ENCODE results near the gene TMPRSS5.
"Not testable (repeated sequence)": the region's sequence is repeated elsewhere in the genome, so short reads cannot be mapped to it uniquely, and the experiment has no call there.

Gene TMPRSS5

DNA sequence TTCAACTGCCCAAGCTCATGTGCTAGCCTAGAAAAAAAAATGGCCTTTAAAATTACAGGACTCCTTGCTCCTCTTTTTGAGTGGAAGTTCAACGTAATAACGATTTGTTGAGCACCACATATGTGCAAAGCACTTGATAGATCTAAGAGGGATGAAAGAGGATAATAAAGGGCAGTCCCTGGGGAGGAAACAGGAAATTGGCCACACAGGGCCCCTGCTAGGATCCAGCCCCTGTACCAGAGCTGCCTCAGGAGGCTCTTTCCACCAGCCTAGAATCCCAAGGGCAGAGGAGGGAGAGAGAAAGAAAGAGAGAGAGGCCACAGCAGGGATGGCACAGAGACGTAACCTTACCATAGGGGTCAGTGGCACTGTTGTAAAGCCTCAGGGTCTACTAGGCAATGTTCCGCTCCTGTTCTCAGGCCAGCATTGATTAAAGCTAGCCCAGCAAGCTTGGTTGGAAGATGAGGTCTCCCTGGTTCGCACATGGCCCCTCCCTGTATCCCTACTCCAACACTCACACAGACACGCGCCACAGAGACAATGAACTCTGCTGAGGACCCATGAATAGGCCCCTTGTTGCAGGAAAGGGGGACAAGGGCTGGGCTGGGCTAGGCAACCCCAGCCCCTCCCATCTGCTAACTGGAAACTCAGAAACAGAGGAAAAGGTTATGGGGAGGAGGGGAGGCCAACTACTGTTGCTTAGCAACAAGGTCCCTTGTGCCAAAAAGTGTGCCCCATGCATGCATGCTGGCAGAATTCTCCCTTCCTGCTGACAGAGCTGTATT lies at the start of gene TMPRSS5:
Gene TMPRSS5 (minus strand): TSS at position 438 of the 785 bp plus-strand sequence. CDS start 84 bp downstream, at position 354.
- no peak for DNase-seq

DNA sequence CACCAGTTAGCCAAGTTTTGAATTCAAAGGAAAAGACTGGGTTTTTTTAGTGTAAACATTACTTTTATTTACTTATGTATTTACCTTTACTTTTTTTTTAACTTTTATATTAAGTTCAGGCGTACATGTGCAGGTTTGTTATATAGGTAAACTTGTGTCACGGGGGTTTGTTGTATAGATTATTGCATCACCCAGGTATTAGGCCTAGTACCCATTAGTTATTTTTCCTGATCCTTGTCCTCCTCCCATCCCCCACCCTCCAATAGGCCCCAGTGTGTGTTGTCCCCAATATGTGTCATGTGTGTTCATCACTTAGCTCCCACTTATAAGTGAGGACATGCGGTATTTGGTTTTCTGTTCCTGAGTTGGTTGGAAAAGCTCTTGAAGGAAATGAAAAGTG lies 46.8 kb upstream of the TMPRSS5 start:
- no peak for DNase-seq

DNA sequence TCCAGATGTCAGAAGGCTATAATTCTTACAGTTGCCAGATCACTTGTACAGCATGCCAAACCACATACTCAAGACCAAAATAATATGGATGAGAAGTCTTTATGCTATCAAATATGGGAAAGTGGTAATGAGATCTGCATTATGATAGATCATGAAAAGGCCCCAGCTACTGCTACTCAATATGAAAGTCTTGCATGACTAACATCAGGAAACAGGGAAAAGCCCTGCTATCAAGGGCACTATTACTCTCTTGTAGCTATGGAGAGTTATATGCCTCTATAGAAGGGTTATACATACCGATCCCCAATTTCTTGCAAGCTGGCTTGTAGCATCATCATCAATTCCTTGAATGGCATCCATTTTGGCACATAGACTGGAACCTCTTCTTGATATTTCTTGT lies 30.2 kb upstream of the TMPRSS5 start:
- no peak for DNase-seq

DNA sequence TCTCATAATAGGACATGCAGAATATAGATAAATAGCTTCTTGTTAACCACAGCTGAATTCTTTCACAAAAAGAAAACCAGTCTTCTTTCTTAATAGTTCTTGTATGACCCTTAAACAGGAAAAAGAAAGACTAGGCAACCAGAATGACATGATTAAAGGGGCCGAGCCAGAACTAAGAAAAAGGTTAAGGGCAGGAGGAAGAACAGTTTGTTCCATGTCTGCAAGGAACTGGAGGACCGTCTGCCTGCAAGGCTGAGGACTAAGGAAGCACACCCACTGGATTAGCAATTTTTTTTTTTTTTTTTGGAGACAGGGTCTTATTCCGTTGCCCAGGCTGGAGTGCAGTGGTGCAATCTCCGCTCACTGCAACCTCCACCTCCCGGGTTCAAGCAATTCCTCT lies 26.0 kb upstream of the TMPRSS5 start:
- DNase-seq: no peak

DNA sequence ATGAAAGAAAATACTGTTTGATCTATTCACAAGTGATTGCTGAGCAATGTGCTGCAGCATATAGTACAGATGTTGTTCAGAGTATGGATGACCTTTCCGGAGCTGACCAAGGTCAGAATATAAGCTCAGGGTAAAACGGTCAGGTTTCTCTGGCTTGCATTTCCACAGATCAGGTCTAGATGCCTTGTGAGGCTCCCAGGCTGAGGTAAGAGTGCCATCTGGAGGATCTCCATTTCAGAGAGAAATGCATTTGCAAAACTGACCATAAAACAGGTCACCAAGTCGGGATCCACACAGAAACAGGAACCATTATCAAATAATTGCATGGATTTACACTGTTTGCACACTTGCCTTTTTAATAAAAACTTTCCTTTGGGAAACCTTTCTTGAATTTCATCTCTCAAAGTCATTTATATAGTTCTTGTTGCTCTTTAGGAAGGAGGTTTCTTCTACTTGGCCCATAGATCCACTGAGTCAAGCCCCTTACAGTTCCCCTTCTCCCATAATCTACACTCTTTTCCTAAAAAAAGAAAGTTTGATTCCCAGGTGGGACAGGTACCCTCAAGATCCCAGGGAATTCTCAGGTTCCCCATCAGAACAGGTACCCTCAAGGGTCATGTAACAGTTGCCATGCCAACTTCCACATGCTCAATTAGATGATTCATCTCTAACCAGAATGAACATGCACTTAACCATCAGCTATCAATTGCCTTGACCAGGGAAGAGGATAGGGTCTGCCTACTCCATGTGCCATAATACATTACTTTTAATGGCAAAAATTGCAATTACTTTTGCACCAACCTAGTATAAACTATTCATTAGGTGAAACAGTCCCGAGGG lies 25.0 kb upstream of the TMPRSS5 start:
- DNase-seq: peak; percentile 73

DNA sequence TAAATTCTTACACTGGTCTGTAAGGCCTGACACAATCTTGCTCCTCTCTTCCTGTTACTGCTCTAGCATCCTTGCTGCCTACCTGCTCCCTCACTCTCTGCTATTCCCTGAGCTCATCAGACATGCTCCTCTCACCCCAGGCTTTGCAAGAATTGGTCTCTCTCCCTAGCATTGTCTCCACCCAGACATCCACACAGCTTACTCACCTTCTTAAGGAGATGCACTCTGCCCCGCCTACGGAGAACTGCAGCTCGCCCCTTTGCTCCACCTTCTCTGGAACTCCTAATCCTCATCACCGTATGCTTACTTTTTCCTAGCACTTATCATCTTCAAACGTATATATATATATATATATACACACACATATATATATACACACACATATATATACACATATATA lies 23.3 kb upstream of the TMPRSS5 start:
- DNase-seq: peak; percentile 9

DNA sequence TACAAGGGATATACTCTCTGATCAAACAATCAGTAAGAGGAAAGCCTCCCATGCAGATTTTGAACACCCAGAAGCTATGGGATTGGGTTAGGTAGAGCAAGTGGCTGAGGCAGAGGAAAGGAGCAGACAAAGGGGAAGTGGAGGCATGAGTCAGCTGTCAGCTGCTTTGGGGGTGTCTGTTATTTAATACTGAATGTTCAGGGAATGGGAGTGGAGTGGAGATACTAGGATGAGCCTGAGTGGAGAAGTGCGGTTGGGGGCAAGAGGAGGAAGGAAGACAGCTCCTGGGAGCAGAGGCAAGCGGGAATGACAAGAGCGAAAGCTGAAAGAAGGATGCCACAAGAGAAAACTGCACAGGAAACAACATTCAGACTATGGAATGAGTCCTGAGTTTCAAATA lies 22.7 kb upstream of the TMPRSS5 start:
- DNase-seq: peak; percentile 20

DNA sequence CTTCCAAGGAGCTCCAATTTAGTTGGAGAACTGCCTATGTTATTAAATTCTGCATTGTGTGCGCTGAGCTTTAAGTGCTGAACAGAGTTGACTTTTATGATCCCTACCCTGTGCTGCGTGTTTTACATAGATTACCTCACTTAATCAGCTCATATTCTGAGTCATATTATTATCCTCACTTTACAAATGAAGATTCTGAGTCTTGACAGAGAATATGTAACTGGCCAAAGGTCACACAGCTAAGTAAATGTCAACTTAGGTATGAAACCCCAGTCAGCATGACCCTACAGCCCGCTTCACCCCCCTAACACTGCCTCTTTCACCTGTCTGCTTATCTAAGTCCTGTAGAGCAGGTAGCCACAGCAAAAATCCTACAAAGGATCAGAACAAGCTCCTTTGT lies 19.8 kb upstream of the TMPRSS5 start:
- no peak for DNase-seq

DNA sequence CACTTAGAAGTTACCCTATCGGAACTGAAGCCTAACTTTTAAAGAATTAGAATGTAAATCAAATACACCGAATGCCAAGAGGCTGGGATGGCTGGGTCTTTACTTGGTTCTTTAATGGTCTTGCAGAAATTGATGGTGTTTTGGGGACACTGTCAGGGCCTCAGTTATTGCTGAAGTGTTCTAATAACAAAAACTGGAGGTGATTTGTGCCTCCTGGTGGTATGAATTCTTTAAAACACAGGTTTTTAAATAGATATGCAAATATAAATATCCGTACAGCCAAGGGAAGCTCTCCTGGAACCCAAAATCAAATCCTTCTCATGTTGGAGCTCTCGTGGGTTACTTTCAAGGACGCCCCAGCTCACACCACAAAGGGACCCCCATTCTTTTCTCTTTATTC lies 19.3 kb upstream of the TMPRSS5 start:
- no peak for DNase-seq

DNA sequence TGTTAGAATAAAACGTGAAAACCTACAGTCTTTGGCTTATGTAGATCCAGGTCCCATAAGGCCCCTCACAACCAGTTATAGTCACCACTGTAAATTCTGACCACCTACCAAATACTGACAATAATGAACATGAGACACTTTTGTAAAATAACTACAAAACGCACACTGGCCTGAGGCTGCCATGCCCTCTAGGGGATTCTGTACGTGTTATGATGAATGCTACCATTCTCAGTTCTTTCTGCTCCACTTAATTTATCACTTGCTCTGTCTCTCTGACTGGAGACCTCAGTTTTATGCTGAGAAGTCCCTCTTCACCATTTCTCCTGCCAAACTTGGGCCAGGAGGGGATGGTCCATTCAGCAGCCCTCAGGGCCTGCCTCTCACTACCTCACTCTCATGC lies 18.7 kb upstream of the TMPRSS5 start:
- DNase-seq: no peak

DNA sequence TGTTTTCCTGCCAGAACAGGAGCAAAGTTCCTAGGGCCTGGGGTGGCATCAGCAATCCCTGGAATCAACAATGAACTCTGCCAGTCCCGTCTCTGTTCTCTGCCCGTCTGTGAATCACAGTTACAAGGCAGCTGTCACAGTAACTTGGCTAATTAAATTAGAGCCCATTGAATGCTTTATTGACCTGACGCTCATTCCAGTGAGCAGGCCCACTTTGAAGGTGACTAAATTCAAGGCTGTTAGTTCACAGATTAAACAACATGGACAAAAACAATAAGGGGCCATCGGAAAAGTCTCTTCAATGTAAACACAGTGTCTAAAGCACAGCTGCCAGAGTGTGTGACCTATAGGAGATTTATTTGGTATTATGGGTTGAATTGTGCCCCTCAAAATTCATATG lies 17.7 kb upstream of the TMPRSS5 start:
- no peak for DNase-seq

DNA sequence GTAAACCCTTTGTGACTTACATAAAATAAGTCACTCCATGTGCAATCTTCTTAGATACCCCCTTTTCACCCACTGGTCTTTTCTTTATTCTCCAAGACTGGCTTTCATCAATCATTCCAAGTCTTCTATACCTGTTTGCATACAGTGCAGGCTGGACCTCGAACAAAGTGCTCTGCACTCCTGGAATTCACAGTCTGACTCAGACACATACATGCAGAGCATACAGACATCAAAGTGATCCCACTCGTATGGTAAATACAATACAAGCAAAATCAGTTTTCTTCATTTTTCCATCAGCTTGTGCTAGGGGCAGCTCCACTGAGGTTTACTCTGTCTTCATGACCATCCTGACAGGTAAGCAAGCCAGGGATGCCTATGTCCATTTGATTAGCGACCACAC lies 16.8 kb upstream of the TMPRSS5 start:
- no peak for DNase-seq

DNA sequence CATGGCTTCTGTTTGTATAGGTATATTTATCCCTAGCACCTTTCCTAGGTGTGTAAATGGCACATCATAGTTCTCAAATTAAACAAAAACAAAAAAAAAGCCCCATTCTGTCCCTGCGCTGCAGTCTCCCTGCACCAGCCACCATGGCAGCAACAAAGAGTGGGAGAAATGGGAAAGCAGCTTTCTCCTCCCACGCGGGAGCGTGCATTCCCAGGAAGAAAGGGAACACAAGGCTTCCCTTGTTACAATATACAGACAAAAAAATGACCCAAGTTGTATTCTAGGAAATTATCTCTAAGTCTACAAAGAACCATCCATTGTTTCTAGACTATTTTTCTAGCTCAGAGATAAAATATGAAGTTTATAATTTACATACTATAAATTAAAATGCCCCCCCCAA lies 16.1 kb upstream of the TMPRSS5 start:
- DNase-seq: no peak

DNA sequence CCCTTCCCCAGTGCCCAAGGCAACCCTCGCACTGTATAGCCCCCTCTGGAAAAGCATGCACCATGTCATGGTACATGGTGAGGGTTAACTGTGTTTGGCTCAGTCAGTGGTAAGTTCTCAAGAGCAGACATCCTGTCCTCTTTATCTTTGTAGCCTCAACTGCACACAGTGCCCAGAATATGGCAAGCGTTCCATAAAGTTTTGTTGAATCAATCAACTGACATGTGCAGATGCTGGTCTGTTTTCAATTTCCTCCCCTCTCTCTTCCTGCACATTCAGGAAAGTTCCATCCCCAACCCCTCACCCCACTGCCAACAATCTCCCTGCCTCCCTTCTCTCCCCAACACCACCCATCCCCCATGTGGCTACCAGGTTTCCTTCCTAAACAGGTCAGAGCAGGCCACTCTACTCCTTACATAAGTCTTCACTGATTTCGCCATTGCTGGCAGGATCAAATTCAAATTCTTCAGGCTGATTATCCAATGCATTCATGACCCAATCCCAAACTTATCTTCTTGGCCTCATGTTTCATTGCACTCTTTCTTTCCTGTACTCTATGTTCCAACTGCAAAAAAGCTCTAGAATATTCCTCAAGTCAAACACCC lies 15.5 kb upstream of the TMPRSS5 start:
- no peak for DNase-seq

DNA sequence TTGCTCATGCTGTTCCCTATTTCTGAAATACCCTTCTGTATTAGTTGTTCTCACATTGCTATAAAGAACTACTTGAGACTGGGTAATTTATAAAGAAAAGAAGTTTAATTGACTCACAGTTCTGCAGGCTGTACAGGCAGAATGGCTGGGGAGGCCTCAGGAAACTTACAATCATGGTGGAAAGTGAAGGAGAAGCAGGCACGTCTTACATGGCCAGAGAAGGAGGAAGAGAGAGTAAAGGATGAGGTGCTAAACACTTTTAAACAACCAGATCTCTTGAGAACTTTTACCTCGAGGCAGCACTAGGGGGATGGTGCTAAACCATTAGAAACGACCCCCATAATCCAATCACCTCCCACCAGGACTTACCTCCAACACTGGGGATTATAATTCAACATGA lies 14.4 kb upstream of the TMPRSS5 start:
- not testable (repeated sequence) for DNase-seq

DNA sequence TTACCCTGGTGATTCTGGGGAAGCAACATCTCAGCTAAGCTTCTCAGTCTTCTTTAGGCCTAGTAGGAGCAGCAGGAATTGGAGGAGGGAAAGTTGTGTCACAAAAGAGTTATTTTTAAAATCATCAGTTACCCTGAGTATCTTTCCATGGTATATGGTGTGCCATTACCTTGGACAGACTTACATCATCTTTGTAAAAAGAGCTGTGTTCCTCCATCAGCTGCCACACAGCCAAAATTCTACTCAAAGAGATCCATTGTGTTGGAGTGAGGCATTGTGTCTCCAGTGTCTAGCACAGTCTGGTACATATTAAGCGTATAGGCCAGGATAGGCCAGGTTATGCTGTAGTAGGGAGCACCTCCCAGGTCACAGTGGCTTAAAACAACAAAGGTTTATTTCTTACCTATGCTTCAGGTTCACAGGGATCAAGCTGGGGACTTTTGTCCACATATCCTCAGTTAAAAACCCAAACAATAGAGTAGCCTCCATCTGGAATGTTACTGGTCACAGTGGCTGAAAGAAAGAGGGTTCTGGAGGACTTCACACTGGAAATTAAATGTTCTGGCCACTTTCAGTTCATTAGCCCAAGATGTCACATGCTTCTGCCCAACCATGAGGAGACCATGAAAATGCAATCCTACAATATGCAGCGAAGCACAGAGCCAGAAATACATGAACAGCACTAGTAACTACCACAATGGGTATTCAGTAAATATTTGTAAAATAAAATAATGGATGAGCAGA lies 9.9 kb upstream of the TMPRSS5 start:
- DNase-seq: no peak

DNA sequence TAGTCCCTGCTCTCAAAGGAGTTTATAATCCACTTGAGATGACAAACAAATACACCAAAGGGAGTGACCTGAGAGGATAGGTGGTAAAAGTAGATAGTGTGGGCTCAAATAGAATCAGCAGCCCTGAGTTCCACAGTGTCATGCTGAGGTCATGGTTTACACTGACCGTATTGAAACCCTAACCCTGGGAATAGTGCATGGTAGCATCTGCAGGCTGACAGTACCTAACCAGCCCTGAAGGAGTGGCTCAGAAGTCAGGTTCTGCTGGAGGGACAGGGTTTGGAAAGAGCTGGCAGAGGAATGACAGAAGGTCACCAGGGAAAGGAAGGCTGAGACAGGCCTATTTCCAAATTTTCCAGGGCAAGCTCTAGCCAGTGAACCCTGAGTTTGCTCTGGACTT lies 9.2 kb upstream of the TMPRSS5 start:
- no peak for DNase-seq

DNA sequence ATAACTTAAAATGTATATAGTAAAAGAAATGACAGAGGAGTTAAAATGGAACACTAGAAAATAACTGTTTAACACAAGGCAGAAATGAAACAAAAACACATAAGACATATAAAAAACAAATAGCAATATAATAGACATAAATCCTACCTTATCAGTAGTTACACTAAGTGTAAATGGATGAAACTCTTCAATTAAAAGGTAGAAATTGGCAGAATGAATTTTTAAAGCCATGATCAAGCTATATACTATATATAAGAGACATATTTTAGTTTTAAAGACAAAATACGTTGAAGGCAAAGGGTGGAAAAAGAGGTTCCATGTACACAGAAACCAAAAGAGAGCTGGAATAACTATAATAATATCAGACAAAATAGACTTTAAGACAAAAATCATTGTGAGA lies 4.9 kb upstream of the TMPRSS5 start:
- DNase-seq: no peak

DNA sequence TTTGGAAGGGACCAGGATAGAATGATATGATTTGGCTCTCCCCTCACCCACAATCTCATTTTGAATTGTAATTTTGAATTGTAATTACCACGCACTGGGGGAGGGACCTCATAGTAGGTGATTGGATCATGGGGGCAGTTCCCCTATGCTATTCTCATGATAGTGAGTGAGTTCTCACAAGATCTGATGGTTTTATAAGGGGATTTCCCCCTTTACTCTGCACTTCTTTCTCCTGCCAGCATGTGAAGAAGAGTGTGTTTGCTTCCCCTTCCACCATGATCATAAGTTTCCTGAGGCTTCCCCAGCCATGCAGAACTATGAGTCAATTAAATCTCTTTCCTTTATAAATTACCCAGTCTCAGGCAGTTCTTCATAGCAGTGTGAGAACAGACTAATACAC lies 2.6 kb downstream of the TMPRSS5 start:
- DNase-seq: not testable (repeated sequence)

DNA sequence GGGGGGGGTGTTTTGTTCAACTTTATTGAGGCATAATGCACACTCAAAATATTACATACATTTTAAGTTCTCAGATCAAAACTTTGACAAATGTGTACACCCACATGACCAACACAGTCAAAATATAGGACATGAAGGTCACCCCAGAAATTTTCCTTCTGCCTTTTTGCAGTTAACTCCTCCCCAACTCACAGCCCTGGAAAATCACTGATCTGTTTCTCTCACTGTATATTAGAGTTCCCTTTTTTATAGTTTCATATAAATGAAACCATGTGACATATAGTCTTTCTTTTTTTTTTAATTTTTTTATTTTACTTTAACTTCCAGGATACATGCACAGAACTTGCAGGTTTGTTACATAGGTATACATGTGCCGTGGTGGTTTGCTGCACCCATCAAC lies 4.6 kb downstream of the TMPRSS5 start:
- no peak for DNase-seq

DNA sequence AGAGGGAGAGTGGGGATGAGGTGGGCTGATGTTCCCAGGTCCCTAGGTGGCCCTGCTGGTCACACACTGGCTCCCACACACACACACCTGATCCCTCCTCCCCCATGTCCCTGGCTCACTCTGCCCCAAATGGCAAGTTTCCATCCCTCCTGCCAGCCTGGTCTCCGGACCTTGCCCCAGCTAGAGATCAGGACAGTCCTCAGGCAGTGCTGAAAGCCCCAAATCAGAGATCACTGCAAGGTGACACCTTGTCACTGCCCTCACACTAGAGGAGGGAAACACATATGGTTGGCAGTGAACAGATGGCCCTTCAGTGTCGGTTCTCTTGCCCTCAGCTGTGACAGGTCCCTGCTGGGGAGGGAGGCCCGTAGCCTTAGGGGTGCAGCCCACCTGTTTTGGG lies 7.6 kb downstream of the TMPRSS5 start:
- DNase-seq: no peak

DNA sequence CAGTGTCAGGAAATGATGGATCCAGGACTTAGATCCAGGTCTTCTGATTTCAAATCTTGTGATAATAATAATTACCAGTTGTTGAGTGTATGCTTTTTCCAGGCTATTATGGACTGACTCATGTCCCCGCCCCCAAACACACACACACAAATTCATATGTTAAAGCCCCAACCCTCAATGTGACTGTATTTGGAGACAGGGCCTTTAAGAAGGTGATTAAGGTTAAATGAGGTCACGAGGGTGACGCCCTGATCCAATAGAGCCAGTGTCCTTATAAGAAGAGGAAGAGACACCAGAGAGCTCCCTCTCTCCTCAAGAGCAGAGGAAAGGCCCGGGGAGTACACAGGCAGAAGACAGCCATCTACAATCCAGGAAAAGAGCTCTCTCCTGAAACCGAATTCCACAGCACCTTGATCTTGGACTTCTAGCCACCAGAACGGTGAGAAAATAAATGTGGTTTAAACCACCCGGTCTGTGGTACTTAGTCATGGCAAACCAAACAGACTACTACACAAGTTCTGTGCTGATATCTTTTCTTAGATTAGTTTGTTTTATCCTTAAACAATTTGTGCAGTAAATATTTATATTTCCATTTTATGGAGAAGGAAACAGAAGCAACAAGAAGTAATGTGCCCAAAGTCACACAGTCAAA lies 8.2 kb downstream of the TMPRSS5 start:
- DNase-seq: no peak

DNA sequence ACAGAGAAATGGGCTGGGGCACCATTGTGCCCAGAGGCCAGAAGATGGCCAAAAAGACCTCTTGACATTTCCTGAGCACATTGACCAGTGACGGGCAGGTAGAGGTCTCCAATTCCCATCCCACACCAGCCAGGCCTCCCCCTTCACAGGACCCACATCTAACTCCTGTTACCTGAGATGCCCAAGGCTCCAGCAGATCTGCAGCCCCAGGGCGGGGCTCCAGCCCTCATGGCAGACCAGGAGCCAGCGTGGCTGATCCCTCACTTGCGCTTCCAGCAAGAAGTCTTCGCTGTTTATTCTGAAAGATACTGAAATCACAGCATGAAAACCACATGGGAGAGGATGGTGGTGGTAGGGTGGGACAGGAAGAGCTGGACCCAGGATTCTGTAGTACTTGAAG lies 9.0 kb downstream of the TMPRSS5 start:
- DNase-seq: no peak

Data from kidney glomerular epithelial cell (primary cell).